Activated CD8-positive, alpha-beta memory T cell treated with anti-CD3 and anti-CD28 coated beads for 36 hours (primary cell): ENCODE data around the gene TMEM18. TPM values are rescaled to one million over a fixed set of nuclear protein-coding genes. Genes with fewer than 3 reads are reported as not detected.

Experiments used
- CTCF ChIA-PET: fragments of 350-600 bp; sonication (Branson Sonifier 250); formaldehyde crosslinking; loops from one replicate; lab custom pipeline; 2021; ENCODE audit warnings: antibody characterized with exemption; lab: Charles Lee
- POLR2A ChIA-PET: fragments of 350-600 bp; sonication (Branson Sonifier 250); formaldehyde crosslinking; loops from one replicate; lab custom pipeline; 2021; ENCODE audit warnings: antibody characterized with exemption; lab: Charles Lee
- total RNA-seq, 2 experiments: library from RNA; stranded (reverse); gene quantifications; one replicate each; pipeline ENCODE4 v1.2.3, GENCODE V29; 2021

The TMEM18 gene
- total RNA-seq, 2 experiments from 2014 or later, result 24.2 to 26.9 TPM

GRCh38 chr2:658426-658825, 18.8 kb downstream of the TMEM18 start:
- CTCF ChIA-PET, result interaction anchor here (0.5 to 1.4 kb wide), 2 partner anchors 9 to 558 kb away, joined by 3 read pairs; no protein-coding TSS in a partner anchor
- POLR2A ChIA-PET, result no interaction called here

- POLR2A ChIA-PET, result no interaction called here
- CTCF ChIA-PET, result interaction anchor here (1.4 kb wide), 1 partner anchor 9 kb away, joined by 3 read pairs; no protein-coding TSS in a partner anchor
These were observed 19.4 kb downstream of the TMEM18 start for GRCh38 chr2:657766-658165.

- POLR2A ChIA-PET, result no interaction called here
These were observed 20.5 kb downstream of the TMEM18 start for GRCh38 chr2:656676-657075.

GRCh38 chr2:655626-656025, 21.6 kb downstream of the TMEM18 start:
- CTCF ChIA-PET, result no interaction called here
- POLR2A ChIA-PET, result no interaction called here

More at GRCh38 chr2:656676-657075, 20.5 kb downstream of the TMEM18 start:
- CTCF ChIA-PET, result no interaction called here

GRCh38 chr2:654896-655295, 22.3 kb downstream of the TMEM18 start:
- CTCF ChIA-PET, result no interaction called here
- POLR2A ChIA-PET, result no interaction called here

- ChIA-PET POLR2A (no interaction called here), CTCF (no interaction called here)
These were observed 23.4 kb downstream of the TMEM18 start for GRCh38 chr2:653645-654425.

GRCh38 chr2:652881-653480, 24.2 kb downstream of the TMEM18 start:
- CTCF ChIA-PET, result interaction anchor here (1.0 kb wide), 1 partner anchor 16 kb away, joined by 3 read pairs; no protein-coding TSS in a partner anchor
- POLR2A ChIA-PET, result no interaction called here

- CTCF ChIA-PET, result interaction anchor here (1.0 kb wide), 1 partner anchor 15 kb away, joined by 3 read pairs; no protein-coding TSS in a partner anchor
- POLR2A ChIA-PET, result no interaction called here
These were observed 25.2 kb downstream of the TMEM18 start for GRCh38 chr2:651951-652373.

GRCh38 chr2:650343-651310, 26.6 kb downstream of the TMEM18 start:
- ChIA-PET CTCF (no interaction called here), POLR2A (no interaction called here)

GRCh38 chr2:649426-650342, 27.5 kb downstream of the TMEM18 start:
- CTCF ChIA-PET, result no interaction called here
- POLR2A ChIA-PET, result no interaction called here

GRCh38 chr2:648476-649424, 28.5 kb downstream of the TMEM18 start:
- CTCF ChIA-PET, result no interaction called here

GRCh38 chr2:647691-648231, 29.4 kb downstream of the TMEM18 start:
- ChIA-PET CTCF (no interaction called here), POLR2A (no interaction called here)

More at GRCh38 chr2:648476-649424, 28.5 kb downstream of the TMEM18 start:
- POLR2A ChIA-PET, result no interaction called here

GRCh38 chr2:647003-647560, 30.1 kb downstream of the TMEM18 start:
- ChIA-PET POLR2A (no interaction called here), CTCF (no interaction called here)

GRCh38 chr2:644871-645270, 32.3 kb downstream of the TMEM18 start:
- ChIA-PET CTCF (no interaction called here), POLR2A (no interaction called here)

GRCh38 chr2:643761-644160, 33.4 kb downstream of the TMEM18 start:
- ChIA-PET CTCF (no interaction called here), POLR2A (no interaction called here)

GRCh38 chr2:643334-643733, 33.9 kb downstream of the TMEM18 start:
- ChIA-PET POLR2A (no interaction called here), CTCF (no interaction called here)
